ENCODE measurements around the gene YPEL1.
"Not testable (repeated sequence)": the region's sequence is repeated elsewhere in the genome, so short reads cannot be mapped to it uniquely, and the experiment has no call there.

Gene YPEL1

DNA sequence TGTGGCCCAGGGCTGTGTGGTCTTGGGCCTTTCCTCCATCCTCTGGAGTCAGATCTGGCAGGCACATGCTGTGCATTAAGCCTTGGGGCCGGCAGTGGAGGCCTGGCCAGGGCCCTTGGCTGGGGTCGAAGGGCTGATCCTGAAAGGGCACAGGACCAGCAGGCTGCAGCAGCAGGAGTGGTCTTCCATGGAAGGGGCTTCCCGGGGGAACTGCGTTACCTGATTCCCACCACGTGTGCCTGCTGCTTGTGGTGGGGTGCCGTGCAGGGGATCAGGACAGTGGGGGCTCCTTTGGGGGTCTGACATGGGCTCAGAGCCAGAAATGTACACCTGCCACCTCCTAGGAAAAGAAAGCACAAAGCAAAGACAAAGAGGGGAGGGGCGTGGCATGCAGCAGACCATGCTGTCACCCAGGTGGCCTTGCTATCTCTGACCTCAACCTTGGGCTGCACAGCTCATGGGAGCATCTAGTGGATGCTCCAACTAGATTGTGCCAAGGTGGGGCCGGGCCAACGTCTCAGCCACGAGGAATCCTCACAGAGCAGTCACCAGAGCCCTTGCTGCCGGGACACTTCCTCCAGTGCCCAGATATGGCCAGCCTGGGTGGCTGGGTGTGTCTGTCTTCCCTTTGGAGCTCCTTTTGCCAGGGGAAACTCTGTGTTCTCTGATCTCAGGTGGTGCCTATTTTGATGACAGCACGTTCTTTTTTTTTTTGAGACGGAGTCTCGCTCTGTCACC is 17.9 kb upstream of the YPEL1 start:
- DNase-seq (ENCODE audit: low spot score): no peak

DNA sequence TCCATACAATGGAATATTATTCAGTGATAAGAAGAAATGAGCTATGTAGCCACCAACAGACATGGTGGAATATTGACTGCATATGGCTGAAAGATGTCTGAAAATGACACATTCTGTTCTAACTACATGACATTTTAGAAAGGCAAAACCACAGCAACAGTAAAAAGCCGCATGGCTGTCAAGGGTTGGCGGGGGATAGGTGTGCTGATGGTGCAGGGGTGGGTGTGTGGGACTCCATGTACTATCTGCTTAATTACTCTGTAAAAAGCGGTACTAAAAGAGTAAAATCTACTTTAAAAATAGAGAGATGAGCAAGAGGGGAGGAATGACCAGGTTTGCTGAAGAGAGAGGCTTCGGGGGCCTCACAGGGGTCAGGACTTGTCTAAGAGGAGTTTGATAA is 16.7 kb upstream of the YPEL1 start:
- no peak for DNase-seq (ENCODE audit: low spot score)

DNA sequence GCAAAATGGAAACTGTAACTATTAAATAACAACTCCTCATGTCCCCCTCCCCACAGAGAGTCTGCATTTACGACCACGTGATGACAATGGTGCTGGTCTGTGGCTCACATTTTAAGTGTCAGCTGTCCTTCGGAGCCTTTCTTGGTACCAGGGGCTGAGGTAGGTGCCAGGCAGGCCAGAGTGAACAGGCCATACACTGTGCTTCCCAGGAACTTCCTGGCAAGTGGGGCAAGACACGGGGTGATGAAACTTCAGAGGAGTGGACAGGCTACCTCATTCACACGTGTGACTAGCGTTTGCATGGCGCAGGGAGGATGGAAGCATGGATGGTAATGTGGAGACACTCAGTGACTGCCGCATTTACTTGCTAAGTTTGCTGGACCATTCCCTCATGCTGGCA is 10.4 kb upstream of the YPEL1 start:
- DNase-seq (ENCODE audit: low spot score): no peak

DNA sequence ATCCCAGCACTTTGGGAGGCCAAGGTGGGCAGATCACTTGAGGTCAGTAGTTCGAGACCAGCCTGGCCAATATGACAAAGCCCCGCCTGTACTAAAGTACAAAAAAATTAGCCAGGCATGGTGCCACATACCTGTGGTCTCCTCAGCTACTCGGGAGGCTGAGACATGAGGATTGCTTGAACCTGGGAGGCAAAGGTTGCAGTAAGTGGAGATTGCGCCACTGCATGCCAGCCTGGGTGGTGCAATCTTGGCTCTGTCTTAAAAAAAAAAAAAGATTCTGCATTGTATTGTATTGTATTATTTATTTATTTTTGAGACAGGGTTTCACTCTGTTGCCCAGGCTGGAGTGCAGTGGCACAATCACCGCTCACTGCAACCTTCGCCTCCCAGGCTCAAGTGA is 9.3 kb upstream of the YPEL1 start:
- not testable (repeated sequence) for DNase-seq (ENCODE audit: low spot score)

DNA sequence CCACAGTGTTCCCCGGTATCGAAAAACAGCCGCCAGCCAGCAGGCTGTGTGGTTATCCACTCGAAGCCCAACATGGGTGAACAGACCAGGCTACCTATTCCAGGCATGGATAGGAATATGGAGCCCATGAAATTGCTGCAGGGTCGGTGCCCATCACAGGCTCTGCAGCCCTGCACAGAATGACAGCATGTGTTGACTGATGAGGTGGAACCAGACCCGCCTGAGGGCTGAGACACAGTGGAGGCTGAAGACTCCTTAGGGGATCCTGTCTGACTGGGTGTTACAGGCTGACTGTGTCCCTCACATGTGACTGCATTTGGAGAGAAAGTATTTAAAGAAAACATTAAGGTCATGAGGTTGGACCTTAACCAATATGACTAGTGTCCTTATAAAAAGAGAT is 6.2 kb upstream of the YPEL1 start:
- DNase-seq (ENCODE audit: low spot score): no peak

DNA sequence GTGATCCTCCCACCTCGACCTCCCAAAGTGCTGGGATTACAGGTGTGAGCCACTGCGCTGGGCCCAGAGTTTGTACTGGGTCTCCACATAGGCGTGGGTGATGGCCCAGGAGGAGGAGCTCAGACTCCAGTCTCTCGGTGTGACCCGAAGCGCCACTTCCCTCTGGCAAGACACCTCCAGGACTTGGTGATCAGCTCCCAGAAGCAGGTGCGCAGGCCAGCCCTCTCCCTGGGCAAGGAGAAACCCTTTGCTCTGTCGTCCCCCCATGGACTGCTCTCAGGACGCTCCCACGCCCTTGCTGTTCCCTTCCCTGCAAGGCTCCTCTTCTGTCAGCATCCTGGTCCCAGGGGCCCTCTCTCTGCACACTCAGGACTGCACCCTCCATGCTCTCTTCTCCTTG is 5.5 kb upstream of the YPEL1 start:
- no peak for DNase-seq (ENCODE audit: low spot score)

DNA sequence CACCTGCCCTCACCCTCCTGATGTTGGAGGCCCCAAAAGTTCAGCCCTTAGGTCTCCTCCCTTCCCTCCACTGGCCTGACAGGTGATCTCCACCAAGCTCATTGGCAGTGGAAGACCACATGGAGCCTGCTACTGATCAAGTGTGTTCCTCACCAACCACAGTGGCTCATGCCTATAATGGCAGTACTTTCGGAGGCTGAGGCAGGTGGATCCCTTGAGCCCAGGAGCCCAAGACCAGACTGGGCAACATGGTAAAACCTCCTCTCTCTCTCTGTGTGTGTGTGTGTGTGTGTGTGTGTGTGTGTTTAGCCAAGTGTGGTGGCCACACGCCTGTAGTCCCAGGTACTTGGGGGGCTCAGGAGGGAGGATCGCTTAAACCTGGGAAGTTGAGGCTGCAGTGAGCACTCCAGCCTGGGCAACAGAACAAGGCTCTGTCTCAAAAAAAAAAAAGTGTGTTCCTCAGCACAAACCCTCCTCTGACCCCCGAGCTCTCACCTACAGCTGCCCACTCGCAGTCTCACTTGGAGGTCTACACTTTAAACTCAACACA is 4.3 kb upstream of the YPEL1 start:
- no peak for DNase-seq (ENCODE audit: low spot score)

DNA sequence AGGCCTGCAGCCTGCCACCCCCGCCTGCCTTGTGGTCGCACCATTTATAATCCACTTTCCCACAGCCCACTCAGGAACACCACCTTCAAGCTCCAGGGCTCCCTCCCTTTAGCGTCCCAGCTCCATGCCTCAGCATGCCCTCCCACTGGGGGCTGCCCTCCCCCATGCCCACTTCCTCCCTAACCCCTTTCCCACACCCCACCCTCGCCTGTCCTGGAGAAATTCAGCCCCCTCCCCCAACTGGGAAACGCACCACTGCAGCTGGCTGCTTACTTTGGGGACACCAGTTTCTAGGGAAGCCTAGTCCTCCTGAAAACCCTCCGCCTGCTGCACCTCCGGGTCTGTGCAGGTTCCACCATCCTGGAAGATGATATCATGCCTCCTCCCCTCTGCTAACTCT is 3.4 kb upstream of the YPEL1 start:
- DNase-seq (ENCODE audit: low spot score): no peak

DNA sequence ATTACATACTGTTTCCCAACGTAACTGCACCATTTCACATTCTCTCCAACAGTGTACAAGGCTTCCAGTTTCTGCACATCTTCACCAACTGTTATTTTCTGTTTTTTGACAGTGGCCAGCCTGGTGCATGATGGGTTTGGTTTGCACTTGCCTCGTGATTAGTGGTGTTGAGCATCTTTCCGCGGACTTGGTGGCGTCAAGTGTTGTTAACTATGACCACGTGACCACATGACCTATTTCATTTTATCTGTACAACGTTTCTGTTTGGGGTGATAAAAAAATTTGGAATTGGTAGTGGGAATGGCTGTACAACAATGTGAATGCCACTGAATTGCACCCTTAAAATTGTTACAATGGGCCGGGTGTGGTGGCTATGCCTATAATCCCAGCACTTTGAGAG is 2.5 kb upstream of the YPEL1 start:
- no peak for DNase-seq (ENCODE audit: low spot score)

DNA sequence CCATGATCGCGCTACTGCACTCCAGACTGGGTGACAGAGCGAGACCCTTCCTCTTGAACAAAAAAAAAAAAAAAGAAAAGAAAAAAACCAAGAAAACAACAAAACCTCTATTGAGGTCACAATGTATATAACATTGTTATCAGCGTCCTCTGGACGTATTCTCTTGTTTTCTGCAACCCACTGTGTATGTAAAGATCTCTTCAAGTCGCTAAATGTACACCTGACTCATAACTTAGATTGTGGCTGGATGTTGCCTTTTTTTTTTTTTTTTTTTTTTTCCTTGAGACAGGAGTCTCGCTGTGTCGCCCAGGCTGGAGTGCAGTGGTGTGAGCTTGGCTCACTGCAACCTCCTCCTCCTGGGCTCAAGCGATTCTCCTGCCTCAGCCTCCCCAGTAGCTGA is 1.4 kb upstream of the YPEL1 start:
- no peak for DNase-seq (ENCODE audit: low spot score)

DNA sequence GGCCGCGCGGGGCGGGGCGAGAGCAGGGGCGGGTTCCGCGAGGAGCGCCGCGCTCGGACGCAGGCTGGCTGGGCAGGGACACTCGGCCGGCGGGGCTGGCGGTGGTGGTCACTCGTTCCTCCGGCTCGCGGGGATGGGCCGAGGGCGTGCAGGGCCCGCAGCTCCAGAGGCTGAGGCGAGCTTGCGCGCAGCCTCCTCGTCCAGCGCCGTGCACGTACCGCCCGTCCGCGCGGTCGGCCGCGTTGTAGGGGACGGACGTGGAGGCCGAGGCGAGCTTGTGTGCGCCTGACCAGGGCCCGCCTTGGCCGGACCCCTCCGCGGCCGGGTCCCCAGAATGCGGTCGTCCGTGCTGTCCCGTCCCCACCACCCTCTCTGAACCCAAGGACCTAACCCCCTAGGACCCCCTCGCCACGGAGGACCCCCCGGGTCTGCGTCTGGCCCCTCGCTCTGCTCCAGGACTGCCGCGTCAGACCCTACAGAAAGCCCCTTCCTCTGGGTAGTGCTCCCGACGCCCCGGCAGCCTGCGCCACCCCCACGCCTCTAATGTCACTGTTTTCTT is 569 bp upstream of the YPEL1 start:
- DNase-seq (ENCODE audit: low spot score): no peak

DNA sequence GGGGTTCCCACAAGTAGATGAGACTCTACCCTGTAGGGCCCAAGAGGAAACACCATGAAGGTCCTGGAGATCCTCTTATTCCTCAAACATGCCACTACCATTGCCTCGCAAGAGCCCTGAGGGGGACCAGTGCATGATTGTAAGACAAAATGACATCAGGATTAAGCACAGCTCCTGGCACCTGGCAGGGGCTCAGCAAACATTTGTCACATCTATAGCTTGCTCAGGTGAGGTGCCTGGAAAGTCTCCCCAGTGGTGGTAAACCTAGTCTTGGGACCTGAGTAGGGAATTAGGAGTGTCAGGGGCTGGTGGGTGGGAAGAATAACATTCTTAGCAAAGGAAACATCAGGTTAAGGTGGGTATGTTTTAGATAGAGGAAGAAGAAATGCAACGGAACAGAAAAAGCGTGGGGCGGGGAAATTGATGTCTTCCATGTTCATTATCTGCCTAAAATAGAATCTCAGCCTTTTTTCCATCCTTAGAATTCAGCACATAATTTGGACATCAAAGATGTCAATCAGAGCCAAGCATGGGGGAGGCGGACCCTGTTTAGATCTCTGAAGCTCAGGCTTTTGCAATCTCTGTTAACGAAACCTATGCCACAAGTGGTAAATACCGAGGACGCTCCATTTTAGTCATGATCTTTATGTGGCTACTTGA is 924 bp downstream of the YPEL1 start:
- no peak for DNase-seq (ENCODE audit: low spot score)

DNA sequence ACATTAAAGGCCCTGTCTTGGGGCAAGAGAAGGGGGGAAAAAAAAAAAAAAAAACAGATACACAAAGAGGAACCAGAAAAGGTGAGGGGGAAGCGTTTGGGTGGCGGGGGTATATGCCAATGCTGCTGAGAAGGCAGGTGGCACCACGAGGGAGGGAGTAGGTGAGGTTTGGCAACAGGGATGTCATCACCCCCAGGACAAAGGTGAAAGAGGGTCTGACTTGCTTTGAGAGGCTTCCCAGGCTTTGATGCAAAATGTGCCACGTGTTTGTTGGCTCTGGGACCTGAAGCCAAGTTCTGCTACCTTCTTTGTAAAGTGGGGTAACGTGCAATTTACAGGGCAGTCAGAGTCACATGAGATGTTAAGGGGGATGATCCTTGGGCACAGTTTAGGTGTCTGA is 4.1 kb downstream of the YPEL1 start:
- DNase-seq (ENCODE audit: low spot score): no peak

DNA sequence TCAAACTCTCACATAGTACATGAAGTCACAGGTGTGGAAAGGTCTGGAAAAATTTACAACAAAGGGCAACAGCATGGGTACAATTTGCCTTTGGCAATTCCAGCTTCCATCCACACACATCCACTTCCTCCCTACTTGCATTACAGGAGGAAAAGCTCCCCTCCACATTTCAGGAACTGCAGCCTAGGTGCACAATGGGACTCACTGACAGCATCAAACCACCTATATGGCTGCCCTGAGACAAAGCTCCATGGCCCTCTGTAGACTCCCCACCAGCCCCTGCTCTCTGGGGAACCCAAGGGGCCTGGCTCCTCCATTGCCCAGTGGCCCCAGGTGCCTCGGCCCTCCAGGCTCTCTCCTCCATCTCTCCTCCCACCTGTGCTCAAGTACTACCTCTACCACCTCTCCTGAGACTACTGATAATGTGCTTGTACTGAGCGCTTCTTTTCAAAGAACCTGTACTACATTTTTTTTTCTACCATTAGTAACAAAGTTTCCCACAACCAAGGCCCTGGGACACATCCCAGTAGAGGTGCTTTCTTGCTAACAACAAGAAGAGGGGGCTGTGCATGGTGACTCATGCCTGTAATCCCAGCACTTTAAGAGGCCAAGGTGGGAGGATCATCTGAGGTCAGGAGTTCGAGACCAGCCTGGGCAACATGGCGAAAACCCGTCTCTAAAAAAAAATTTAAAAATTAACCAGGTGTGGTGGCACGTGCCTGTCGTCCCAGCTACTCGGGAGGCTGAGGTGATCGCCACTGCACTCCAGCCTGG is 4.9 kb downstream of the YPEL1 start:
- no peak for DNase-seq (ENCODE audit: low spot score)

DNA sequence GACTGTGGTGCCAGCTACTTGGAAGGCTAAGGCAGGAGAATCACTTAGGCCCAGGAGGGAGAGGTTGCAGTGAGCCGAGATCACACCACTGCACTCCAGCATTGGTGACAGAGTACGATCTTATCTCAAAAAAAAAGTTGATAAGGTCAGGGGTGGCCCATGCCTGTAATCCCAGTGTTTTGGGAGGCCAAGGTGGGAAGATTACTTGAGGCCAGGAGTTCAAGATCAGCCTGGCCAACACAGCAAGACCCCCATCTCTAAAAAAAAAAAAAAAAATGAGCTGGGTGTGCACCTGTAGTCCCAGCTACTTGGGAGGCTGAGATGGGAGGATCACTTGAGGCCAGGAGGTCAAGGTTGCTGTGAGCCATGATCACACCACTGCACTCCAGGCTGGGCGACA is 6.4 kb downstream of the YPEL1 start:
- DNase-seq (ENCODE audit: low spot score): not testable (repeated sequence)

DNA sequence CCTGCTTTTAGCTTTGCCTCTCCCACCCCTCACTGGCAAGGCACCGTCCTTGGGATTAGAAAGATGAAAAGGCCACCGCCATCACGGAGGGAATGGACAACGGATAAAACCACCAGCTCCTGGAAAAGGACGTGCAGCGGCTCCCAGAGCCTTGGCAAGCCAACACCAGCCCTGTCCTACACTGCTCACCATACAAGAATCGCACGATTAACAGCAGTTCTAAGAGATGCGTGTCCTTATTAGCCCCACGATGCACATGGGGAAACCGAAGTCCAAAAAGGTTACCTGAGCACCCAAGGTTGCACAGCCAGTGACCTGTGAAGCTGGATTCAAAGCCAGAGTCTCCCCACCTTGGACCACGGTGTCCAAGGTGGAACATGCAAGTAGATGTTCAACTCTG is 7.3 kb downstream of the YPEL1 start:
- DNase-seq (ENCODE audit: low spot score): no peak

DNA sequence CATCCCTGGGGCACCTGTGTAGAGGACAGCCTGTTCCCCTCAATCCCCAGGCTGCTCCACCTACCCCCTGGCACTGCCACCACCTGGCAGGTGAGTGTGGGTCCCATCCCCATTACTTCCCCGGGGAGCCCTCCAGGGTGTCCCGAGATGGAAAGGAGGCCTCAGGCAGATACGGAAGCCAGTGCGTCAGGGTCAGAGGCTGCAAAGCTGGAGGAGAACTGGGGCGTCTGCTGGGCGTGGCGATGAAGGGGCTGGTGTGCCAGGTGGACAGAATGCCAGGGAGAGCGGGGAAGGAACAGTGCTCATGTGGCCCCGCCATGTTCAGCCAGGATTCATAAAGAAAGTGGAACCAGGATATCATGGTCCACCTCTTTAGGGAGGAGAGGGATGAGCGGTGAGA is 7.8 kb downstream of the YPEL1 start:
- DNase-seq (ENCODE audit: low spot score): no peak

DNA sequence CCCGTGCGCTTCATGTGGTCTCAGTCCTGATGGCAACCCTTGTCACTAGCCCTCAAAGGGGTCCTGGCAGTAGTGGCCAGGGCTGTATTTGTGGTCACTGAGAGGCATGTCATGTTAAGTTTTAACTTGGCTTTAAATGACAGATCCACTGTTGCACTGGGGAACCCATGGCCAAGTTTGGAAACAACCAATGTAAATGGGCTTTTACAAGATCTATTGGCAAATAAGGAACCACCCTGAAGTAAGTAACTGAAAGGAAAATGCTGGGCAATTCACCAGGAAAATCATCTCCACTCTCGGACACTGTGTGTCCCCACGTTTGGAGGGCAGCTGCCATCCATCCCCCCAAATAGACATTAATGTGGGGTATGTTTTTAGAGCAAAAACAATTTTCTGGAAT is 8.4 kb downstream of the YPEL1 start:
- DNase-seq (ENCODE audit: low spot score): no peak

DNA sequence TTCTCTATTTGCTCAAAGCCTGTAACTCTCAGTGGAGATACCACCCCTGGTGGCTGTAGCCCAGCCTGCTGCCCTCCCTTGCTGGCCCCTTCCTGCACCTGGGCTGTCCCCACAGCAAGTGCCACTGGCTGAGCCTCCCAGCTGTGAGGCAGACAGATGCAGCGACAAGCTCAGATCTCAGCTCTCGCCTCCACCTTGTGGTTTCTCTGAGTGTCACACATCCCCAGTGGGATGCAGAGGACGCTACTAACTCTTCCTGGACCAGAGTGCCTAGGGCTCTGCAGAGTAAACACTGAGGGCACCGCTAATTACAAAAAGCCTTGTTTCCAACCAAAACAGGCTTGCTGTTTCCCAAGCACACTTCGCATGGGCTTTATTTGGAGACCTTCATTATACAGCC is 8.9 kb downstream of the YPEL1 start:
- no peak for DNase-seq (ENCODE audit: low spot score)

DNA sequence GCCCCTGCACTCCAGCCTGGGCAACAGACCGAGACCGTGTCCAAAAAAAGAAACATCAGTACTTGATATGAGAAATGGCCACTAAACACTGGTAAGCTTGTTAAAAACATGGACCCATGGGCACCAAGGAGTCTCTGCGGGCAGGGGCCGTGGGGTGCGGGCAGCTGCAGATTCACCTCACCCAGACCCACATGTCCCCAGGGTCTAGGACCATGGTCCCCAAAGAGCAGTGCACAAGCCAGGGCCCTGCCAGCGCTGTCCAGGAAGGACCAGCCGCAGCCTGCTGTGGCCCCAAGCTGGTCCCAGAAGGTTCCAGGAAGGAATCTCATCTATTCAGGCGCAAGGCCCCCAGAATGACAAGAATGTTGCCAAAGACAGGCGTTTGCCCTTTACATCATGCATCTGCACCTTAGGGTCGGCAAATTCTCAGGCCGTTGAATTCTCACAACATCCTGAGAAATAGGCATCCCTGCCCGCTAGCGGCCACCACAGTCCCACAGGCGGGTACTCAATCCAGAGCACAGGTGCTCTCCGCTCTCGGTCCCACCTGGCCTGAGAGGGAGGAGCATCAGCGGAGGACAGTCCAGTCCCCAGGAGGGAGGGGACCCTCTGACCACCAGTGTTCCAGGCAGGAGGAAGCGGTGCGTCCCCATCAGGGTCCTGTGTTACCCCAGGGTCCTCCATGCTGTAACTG is 9.5 kb downstream of the YPEL1 start:
- DNase-seq (ENCODE audit: low spot score): no peak

DNA sequence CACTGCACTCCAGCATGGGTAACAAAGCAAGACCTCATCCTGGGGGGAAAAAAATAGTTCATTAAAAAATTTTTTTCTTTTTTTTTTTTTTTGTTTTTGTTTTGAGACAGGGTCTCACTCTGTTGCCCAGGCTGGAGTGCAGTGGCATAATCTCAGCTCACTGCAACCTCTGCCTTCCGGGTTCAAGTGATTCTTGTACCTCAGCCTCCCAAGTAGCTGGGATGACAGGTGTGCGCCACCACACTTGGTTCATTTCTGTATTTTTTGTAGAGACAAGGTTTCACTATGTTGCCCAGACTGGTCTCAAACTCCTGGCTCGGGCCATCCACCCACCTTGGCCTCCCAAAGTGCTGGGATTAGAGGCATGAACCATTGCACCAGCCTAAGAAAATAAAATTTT is 11.1 kb downstream of the YPEL1 start:
- not testable (repeated sequence) for DNase-seq (ENCODE audit: low spot score)

All from left forelimb (tissue), 1 donor.